Heart left ventricle (tissue), 16 donors: ENCODE measurements around the gene OR5K4. TPM values are rescaled to one million over a fixed set of nuclear protein-coding genes. Genes with fewer than 3 reads are reported as not detected.

ENCODE experiments used
- ATAC-seq, 4 donors: fragments of 200-7000 bp; cut with Tn5 transposase; one replicate each; pipeline ENCODE4 v1.9.1; 2020 to 2022; ENCODE audit warnings: moderate library complexity in 4 of 4, mild to moderate bottlenecking in 3 of 4, moderate number of reproducible peaks in 1 of 4
- DNase-seq, 5 donors: peaks; one replicate each; pipeline ENCODE4 v3.0.0-alpha.2; 2020
- H3K27ac ChIP-seq, 12 donors: fragments of 200-600 bp; sonication (generic) in 4 of 12; one replicate each; pipeline versions ENCODE4 v1.5.0 to v1.8.0; 2016 to 2022; ENCODE audit warnings: mild to moderate bottlenecking in 2 of 12
- H3K27me3 ChIP-seq, 9 donors: fragments of 200-600 bp; sonication (generic) in 2 of 9; one replicate each; pipeline versions ENCODE4 v1.5.1 to v1.8.0; 2016 to 2022; ENCODE audit warnings: mild to moderate bottlenecking in 3 of 9
- H3K36me3 ChIP-seq, 9 donors: fragments of 200-600 bp; sonication (generic) in 2 of 9; one replicate each; pipeline versions ENCODE4 v1.5.0 to v1.8.0; 2018 to 2022; ENCODE audit warnings: mild to moderate bottlenecking in 2 of 9
- H3K4me1 ChIP-seq, 12 donors: fragments of 200-600 bp; sonication (generic) in 4 of 12; one replicate each; pipeline versions ENCODE4 v1.5.0 to v1.8.0; 2016 to 2022; ENCODE audit warnings: mild to moderate bottlenecking in 3 of 12
- H3K4me3 ChIP-seq, 12 donors: fragments of 200-600 bp; sonication (generic) in 4 of 12; one replicate each; pipeline versions ENCODE4 v1.5.0 to v1.8.0; 2017 to 2022; ENCODE audit warnings: mild to moderate bottlenecking in 9 of 12, moderate library complexity in 4 of 12
- H3K9me3 ChIP-seq, 12 donors: fragments of 200-600 bp; sonication (generic) in 4 of 12; one replicate each; pipeline versions ENCODE4 v1.5.0 to v1.8.0; 2016 to 2022; ENCODE audit warnings: mild to moderate bottlenecking in 1 of 12
- CTCF ChIP-seq, 12 donors: fragments of 200-600 bp; sonication (generic) in 4 of 12; IDR thresholded peaks; one replicate each; pipeline versions ENCODE4 v1.5.0 to v1.8.0; 2018 to 2022; ENCODE audit warnings: antibody characterized with exemption in 12 of 12, mild to moderate bottlenecking in 5 of 12
- POLR2A ChIP-seq, 2 donors: fragments of 450-650 bp; IDR thresholded peaks; one replicate each; pipeline ENCODE4 v1.6.1; 2017; ENCODE audit warnings: antibody characterized with exemption in 2 of 2, mild to moderate bottlenecking in 2 of 2, moderate library complexity in 2 of 2
- WGBS, 4 donors: extraction: QIAGEN DNeasy Blood & Tissue Kit in 2 of 4; methylation state at CpG; one replicate each; pipeline versions ENCODE4 v1.1.5 to v1.1.7; 2013 to 2018; 5-methylcytosine and 5-hydroxymethylcytosine counted together
- intact Hi-C, 10 donors: fragments of 100-400 bp; cut with DNase I; formaldehyde crosslinking; loops; one replicate each; pipeline versions ENCODE4 v1.11.1 to v1.14.2; 2022
- polyA plus RNA-seq, 2 donors: library from polyadenylated mRNA; stranded (reverse); fragments of 200-250 nt; gene quantifications; one replicate each; pipeline ENCODE4 v1.2.3, GENCODE V29; 2013
- total RNA-seq, 9 donors: library from RNA; depleted of rRNA in 2 of 9; stranded (reverse); fragments of >200 nt in 2 of 9; fragmentation: NEBNext Ultra II Directional in 3 of 9; extraction: Animal tissue kit (Norgen Biotek cat#: 25700) in 3 of 9; gene quantifications; one replicate each; pipeline versions ENCODE4 v1.1.0 to v1.2.4, GENCODE V29; 2016 to 2023
- donor health status: ischemic (EF 13 %, LVEDD 7.1; RV severe dilation, severe dysfunction).
- donor health status: healthy with polysubstance abuse.
- donor health status: DM: no; HTN: yes; CAD: no.
- donor health status: DM: no; HTN: no; CAD: no.
- donor health status: ischemic (EF 25% LVEDD 6.9; RV normal size, moderate dysfunction).
- donor health status: ischemic (EF 25% LVEDD 5.7; RV mildly dilated, moderate dysfunction).
- donor health status: healthy.
- donor health status: DM: yes; HTN: yes; CAD: no.
- donor health status: ischemic (EF 35%, LVEDD 5.7; RV mildly dilated, moderate dysfunction).
- donor health status: nonischemic (EF 11% LVEDD 7.7; RV severe dilation, severe dysfunction).
- donor health status: DM: yes; HTN: yes; CAD: no.
- donor health status: PGD.
- donor health status: ischemic (EF 29% LVEDD 5.4; RV normal size, mild dysfunction).
- donor health status: nonischemic (EF 23%, LVEDD 6.1; RV moderate dilation, normal function).

The OR5K4 gene
- total and polyA plus RNA-seq, 11 donors, result not detected

- intact Hi-C loops, result no loop called here
- no peak overlapping the region for H3K4me3 ChIP-seq
- H3K9me3 ChIP-seq, result no peaks in the 10 kb centered on the region
- WGBS, 4 donors, result 72 to 83% (median 76%) methylated on average over 12 of the region's 12 CpGs
- DNase-seq (no peak), ATAC-seq (no peak)
- H3K4me1 ChIP-seq, result no peaks in the 10 kb centered on the region
- no peak for TF ChIP-seq CTCF (IDR thresholded peaks at IDR 0.05)
- no peak for TF ChIP-seq POLR2A (IDR thresholded peaks at IDR 0.05)
- H3K27me3 ChIP-seq, result peaks cover 0 to 12% (median under 1%) of the 10 kb centered on the region in 9 donors
- no peak overlapping the region for H3K27ac ChIP-seq
- H3K36me3 ChIP-seq, result no peaks in the 10 kb centered on the region
Measured at GRCh38 chr3:98325055-98325454, 28.6 kb upstream of the OR5K4 start.

- H3K4me3 ChIP-seq, result no peak overlapping the region
- H3K4me1 ChIP-seq, result no peaks in the 10 kb centered on the region
- H3K27ac ChIP-seq, result no peak overlapping the region
- no peak for TF ChIP-seq POLR2A (IDR thresholded peaks at IDR 0.05)
- TF ChIP-seq CTCF (IDR thresholded peaks at IDR 0.05), result no peak
- no peak for ATAC-seq
- intact Hi-C loops, result no loop called here
- no peaks in the 10 kb centered on the region for H3K36me3 ChIP-seq
- H3K9me3 ChIP-seq, result no peaks in the 10 kb centered on the region
- DNase-seq, result no peak
- WGBS, 4 donors, result 57 to 60% (median 59%) methylated on average over 2 of the region's 2 CpGs
- H3K27me3 ChIP-seq, result peaks cover 0 to 15% (median 4%) of the 10 kb centered on the region in 9 donors
Measured at GRCh38 chr3:98326105-98326893, 27.4 kb upstream of the OR5K4 start.

- intact Hi-C loops, result no loop called here
- Histone ChIP-seq H3K9me3 (no peaks in the 10 kb centered on the region), H3K4me1 (no peaks in the 10 kb centered on the region), H3K27me3 (peaks cover 0 to 15% (median 4%) of the 10 kb centered on the region in 9 donors), H3K27ac (no peak overlapping the region), H3K4me3 (no peak overlapping the region), H3K36me3 (no peaks in the 10 kb centered on the region)
- TF ChIP-seq CTCF (IDR thresholded peaks at IDR 0.05), result no peak
- TF ChIP-seq POLR2A (IDR thresholded peaks at IDR 0.05), result no peak
- ATAC-seq (no peak), DNase-seq (no peak)
Measured at GRCh38 chr3:98326945-98327344, 26.7 kb upstream of the OR5K4 start.

GRCh38 chr3:98328933-98329332 lies 24.7 kb upstream of the OR5K4 start:
- intact Hi-C loops, result loop anchor here in 9 of 10 donors (1.0 to 2.0 kb wide), 4 partner anchors 288 to 290 kb away; no protein-coding TSS in a partner anchor
- Histone ChIP-seq H3K36me3 (no peaks in the 10 kb centered on the region), H3K9me3 (no peaks in the 10 kb centered on the region), H3K4me1 (no peaks in the 10 kb centered on the region), H3K27ac (no peak overlapping the region), H3K27me3 (peaks cover 0 to 15% (median 4%) of the 10 kb centered on the region in 9 donors), H3K4me3 (no peak overlapping the region)
- 76 to 85% (median 80%) methylated on average over 2 to 5 of the region's 5 CpGs for WGBS, 4 donors
- DNase-seq (no peak), ATAC-seq (peak in 1 of 4 donors; percentile 42)
- TF ChIP-seq POLR2A (IDR thresholded peaks at IDR 0.05) (no peak), CTCF (IDR thresholded peaks at IDR 0.05) (no peak)
